ENCODE results near the gene FUBP3. TPM values are rescaled to one million over a fixed set of nuclear protein-coding genes. Genes with fewer than 3 reads are reported as not detected.

FUBP3 gene
- polyA plus RNA-seq, 1 experiment: 31.2 TPM

DNA sequence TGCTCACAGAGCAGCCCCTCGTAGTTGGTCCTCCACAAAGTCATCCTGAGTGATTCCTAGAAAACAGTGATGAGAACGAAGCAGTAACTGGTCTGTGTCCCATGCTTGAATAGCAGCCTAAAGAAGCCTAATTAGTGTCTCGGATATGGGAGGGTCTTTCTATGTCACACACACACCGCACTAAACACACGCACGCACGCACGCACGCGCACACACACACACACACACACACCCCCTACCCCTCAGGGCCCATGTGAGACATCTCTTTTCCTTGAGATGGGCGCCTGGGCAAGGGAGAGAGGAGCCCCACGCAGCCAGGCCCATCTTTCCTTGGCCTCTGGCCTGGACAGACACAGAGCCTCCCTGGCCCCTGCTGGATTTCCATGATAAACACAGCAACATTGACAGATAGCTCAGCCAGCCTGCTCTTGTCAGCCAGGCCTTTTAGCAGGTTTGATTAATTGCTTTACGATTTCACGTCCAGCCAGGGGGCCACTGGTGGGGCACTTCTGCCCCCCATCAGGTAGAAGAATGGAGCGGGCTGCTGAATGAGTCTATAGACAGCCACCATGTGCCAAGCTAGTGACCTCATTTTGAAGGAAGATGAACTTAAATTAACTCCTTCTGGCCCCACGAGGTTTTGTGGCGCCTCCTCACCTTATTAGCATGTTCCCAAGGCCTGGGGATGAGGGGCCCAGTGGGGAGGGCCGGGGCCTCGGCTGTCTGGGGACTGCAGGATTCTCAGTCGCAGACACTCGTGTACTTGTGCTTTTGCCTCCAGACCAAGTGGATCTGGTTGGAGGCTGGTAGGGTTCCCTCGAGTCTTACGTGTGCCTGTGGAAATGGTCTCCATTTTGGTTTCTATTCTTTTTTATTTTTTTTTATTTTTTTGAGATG, 48.8 kb downstream of the FUBP3 start:
- ChIA-PET POLR2A (no interaction called here), CTCF (interaction anchor here (1.3 kb wide), 1 partner anchor 168 kb away, joined by 3 read pairs; no protein-coding TSS in a partner anchor)
- Histone ChIP-seq H3K4me3 (ENCODE audit: low read depth, low read length) (no peak overlapping the region), H3K9me3 (ENCODE audit: control insufficient read depth, insufficient read depth, low read length) (no peaks in the 10 kb centered on the region), H3K27ac (ENCODE audit: low read depth, low read length) (no peak overlapping the region), H3K27me3 (ENCODE audit: control insufficient read depth, insufficient read depth, low read length) (no peaks in the 10 kb centered on the region)
- TF ChIP-seq, protein P1, sequence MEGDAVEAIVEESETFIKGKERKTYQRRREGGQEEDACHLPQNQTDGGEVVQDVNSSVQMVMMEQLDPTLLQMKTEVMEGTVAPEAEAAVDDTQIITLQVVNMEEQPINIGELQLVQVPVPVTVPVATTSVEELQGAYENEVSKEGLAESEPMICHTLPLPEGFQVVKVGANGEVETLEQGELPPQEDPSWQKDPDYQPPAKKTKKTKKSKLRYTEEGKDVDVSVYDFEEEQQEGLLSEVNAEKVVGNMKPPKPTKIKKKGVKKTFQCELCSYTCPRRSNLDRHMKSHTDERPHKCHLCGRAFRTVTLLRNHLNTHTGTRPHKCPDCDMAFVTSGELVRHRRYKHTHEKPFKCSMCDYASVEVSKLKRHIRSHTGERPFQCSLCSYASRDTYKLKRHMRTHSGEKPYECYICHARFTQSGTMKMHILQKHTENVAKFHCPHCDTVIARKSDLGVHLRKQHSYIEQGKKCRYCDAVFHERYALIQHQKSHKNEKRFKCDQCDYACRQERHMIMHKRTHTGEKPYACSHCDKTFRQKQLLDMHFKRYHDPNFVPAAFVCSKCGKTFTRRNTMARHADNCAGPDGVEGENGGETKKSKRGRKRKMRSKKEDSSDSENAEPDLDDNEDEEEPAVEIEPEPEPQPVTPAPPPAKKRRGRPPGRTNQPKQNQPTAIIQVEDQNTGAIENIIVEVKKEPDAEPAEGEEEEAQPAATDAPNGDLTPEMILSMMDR (IDR thresholded peaks at IDR 0.05; ENCODE audit: low read depth, low read length): no peak
- DNase-seq (ENCODE audit: low read depth, low spot score): no peak

DNA sequence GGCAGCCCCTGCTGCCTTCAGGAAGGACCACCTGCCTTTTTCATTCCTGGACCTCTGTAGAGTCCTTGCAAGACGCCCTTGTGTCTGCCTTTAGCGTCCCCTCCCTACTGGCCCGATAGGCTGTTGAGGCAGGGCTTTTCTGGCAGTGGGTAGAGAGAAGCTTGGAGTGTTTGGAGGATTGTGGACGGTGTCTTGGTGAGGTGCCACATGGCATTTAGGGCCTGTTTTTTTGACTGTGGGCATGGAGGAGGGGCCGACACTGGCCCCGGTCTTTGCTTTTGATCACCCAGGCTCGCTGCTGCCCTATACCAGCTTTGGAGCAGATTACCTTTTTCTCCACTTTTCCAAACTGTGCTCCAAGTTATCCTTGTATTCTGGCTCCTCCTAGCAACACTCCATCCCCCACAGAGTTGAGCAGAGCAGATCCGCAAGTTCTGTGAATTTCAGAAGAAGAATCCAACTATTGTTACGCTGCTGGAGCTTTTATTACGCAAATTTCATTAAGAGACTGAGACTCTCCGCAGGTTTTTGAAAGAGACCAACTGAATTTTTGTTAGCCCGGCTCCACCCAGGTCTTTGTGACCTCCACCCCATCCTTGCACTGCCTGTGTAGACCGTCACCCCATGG, 50.2 kb downstream of the FUBP3 start:
- Histone ChIP-seq H3K27ac (ENCODE audit: low read depth, low read length) (no peak overlapping the region), H3K9me3 (ENCODE audit: control insufficient read depth, insufficient read depth, low read length) (no peaks in the 10 kb centered on the region), H3K4me3 (ENCODE audit: low read depth, low read length) (no peak overlapping the region), H3K27me3 (ENCODE audit: control insufficient read depth, insufficient read depth, low read length) (no peaks in the 10 kb centered on the region)
- CTCF ChIA-PET: no interaction called here
- TF ChIP-seq, protein P1 (IDR thresholded peaks at IDR 0.05; ENCODE audit: low read depth, low read length): no peak
- no peak for DNase-seq (ENCODE audit: low read depth, low spot score)
- POLR2A ChIA-PET: no interaction called here

DNA sequence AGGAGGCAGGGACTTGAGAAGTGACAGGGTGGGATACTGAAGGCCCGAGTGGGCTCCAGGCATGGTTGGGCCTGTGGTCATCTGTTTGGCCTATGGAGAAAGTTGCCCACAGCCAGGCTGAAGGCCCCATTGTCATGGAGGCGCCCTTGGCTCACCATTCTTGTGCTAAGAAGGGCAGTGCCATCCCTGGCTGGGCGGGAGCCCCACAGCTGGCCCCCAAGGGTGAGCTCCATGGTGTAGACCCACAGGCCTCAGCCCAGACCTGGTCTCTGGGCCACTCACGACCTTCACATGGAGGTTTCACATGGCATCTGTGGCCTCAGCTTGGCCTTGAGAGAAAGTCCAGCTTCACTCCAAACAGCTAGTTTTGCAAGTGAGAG, 50.7 kb downstream of the FUBP3 start:
- TF ChIP-seq, protein P1 (IDR thresholded peaks at IDR 0.05; ENCODE audit: low read depth, low read length): no peak
- Histone ChIP-seq H3K9me3 (ENCODE audit: control insufficient read depth, insufficient read depth, low read length) (no peaks in the 10 kb centered on the region), H3K27me3 (ENCODE audit: control insufficient read depth, insufficient read depth, low read length) (no peaks in the 10 kb centered on the region), H3K27ac (ENCODE audit: low read depth, low read length) (no peak overlapping the region), H3K4me3 (ENCODE audit: low read depth, low read length) (no peak overlapping the region)
- CTCF ChIA-PET: no interaction called here
- no peak for DNase-seq (ENCODE audit: low read depth, low spot score)
- POLR2A ChIA-PET: no interaction called here

GRCh38 chr9:130630506-130631330, 51.3 kb downstream of the FUBP3 start:
- no peak overlapping the region for H3K4me3 ChIP-seq (ENCODE audit: low read depth, low read length)
- no peak overlapping the region for H3K27ac ChIP-seq (ENCODE audit: low read depth, low read length)
- ChIA-PET POLR2A (no interaction called here), CTCF (no interaction called here)
- TF ChIP-seq, protein P1 (IDR thresholded peaks at IDR 0.05; ENCODE audit: low read depth, low read length): no peak
- no peaks in the 10 kb centered on the region for H3K27me3 ChIP-seq (ENCODE audit: control insufficient read depth, insufficient read depth, low read length)
- DNase-seq (ENCODE audit: low read depth, low spot score): no peak
- no peaks in the 10 kb centered on the region for H3K9me3 ChIP-seq (ENCODE audit: control insufficient read depth, insufficient read depth, low read length)

All from AG04450 (cell line).